ENCODE measurements around the gene CACNG1. TPM values are rescaled to one million over a fixed set of nuclear protein-coding genes. Genes with fewer than 3 reads are reported as not detected.

Gene CACNG1
- total and polyA plus RNA-seq, 8 donors, result 0.35 TPM; not detected in 7

DNA sequence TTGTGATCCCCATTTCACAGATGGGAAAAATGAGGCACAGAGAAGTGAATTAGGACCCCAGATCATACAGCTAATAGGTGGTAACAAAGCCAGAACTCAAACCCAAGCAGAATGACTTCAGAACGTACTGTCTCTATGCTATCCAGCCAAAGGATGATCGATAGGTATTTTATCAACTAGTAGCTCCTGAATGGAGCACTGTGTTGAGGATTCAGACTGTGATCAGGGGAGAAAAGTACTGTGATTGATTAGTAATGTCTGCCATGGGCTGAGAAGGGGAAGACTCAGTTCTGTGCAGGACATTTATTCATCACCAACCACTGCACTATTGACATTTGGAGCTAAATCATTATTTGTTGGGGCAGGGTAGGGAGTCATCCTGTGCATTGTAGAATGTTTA, 41.1 kb upstream of the CACNG1 start:
- Histone ChIP-seq H3K27ac (no peak overlapping the region), H3K9me3 (no peaks in the 10 kb centered on the region), H3K36me3 (no peaks in the 10 kb centered on the region), H3K27me3 (no peaks in the 10 kb centered on the region), H3K4me1 (no peaks in the 10 kb centered on the region), H3K4me3 (no peak overlapping the region)
- WGBS, 2 donors, result 83 to 84% methylated on average over 2 of the region's 2 CpGs
- ATAC-seq (no peak), DNase-seq (no peak), FAIRE-seq (no peak)
- no peak for TF ChIP-seq CTCF (IDR thresholded peaks at IDR 0.05)
- intact Hi-C loops (cut with DNase I), result no loop called here

DNA sequence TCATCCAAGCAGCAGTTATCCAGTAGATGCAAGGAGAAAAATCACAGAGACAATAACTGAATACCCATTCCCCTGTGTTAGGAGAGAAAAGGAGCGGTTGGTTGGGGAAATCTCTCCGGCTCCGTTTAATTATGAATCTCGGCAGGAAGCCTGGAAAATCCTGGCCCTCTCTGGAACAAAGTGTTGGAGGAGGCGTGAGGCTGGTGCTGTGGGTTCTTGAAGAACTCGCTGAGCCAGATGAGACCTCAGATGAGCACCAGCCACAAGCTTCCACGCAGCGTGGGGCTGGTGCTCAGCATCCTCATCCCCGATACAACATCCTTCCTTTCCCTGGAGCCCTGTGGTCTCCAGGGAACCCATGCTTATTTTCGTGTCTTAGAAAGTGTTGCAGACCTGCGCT, 40.2 kb upstream of the CACNG1 start:
- Histone ChIP-seq H3K4me1 (no peaks in the 10 kb centered on the region), H3K36me3 (no peaks in the 10 kb centered on the region), H3K27ac (no peak overlapping the region), H3K27me3 (no peaks in the 10 kb centered on the region), H3K9me3 (no peaks in the 10 kb centered on the region), H3K4me3 (no peak overlapping the region)
- no peak for FAIRE-seq
- 74 to 84% methylated on average over 11 of the region's 11 CpGs for WGBS, 2 donors
- TF ChIP-seq CTCF (IDR thresholded peaks at IDR 0.05), result no peak
- ATAC-seq, result no peak
- no peak for DNase-seq
- intact Hi-C loops (cut with DNase I), result no loop called here

GRCh38 chr17:67007266-67007665, 37.1 kb upstream of the CACNG1 start:
- intact Hi-C loops (cut with DNase I), result no loop called here
- 83 to 86% methylated on average over 6 of the region's 6 CpGs for WGBS, 2 donors
- Histone ChIP-seq H3K4me3 (no peak overlapping the region), H3K27me3 (no peaks in the 10 kb centered on the region), H3K9me3 (no peaks in the 10 kb centered on the region), H3K4me1 (no peaks in the 10 kb centered on the region), H3K36me3 (no peaks in the 10 kb centered on the region), H3K27ac (no peak overlapping the region)
- DNase-seq (no peak), ATAC-seq (no peak), FAIRE-seq (no peak)
- TF ChIP-seq CTCF (IDR thresholded peaks at IDR 0.05), result no peak

DNA sequence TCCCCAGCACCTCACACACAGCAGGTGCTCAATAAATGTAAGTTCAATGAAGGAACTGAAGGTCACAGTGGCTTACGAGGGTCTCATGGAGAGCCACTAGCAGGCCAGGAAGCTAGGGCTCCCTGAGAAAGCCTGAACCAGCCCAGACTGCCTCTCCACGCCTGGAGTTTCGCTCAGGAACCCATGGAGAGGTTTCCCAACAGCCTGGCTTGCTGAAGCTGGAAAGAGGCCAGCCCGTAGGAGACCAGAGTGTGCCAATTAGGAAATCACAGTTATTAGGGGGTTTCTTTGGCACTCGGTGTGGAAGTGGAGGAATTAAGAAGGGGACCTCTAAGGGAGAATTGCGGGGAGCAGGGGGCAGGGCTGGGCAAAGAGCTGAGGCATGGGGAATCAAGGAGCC, 36.3 kb upstream of the CACNG1 start:
- intact Hi-C loops (cut with DNase I), result no loop called here
- TF ChIP-seq CTCF (IDR thresholded peaks at IDR 0.05), result no peak
- 88% methylated on average over 6 of the region's 6 CpGs for WGBS, 2 donors
- no peak for ATAC-seq
- H3K36me3 ChIP-seq, result no peaks in the 10 kb centered on the region
- no peaks in the 10 kb centered on the region for H3K27me3 ChIP-seq
- no peak overlapping the region for H3K4me3 ChIP-seq
- H3K4me1 ChIP-seq, result no peaks in the 10 kb centered on the region
- no peak for FAIRE-seq
- H3K27ac ChIP-seq, result no peak overlapping the region
- H3K9me3 ChIP-seq, result no peaks in the 10 kb centered on the region
- DNase-seq, result no peak

DNA sequence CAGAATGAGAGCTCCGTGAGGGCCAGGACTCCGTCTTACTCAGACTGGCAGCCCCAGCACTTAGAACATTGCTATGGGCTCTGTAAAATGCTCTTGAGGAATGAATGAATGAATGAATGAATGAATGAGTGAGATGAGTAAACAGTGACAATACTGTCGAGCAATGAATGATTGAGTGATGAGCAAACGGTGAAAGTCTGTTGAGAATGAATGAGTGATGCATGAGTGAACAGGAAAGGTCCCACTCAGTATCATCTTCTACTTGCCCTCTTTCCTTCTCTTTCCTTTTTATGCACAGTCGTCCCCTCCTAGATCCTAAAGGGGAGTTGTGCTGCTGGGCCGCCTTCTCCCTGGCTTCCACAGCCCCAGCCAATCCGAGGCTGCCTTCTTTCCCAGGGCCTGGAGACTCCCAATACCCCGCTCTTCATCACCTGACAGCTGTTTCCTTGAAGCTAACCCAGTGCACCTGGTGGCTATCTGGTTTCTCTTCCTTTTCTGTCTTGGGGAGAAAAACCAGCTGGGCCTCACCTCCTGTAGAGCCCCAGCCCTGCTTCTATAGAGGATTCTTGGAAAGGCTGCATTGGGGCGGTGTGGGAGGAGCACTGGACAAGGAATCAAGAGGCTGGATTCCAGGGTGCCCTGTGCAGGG, 32.7 kb upstream of the CACNG1 start:
- no peak overlapping the region for H3K27ac ChIP-seq
- no peak overlapping the region for H3K4me3 ChIP-seq
- no peaks in the 10 kb centered on the region for H3K27me3 ChIP-seq
- DNase-seq (no peak), ATAC-seq (no peak), FAIRE-seq (no peak)
- WGBS, 2 donors, result 70 to 76% methylated on average over 9 of the region's 9 CpGs
- H3K36me3 ChIP-seq, result no peaks in the 10 kb centered on the region
- intact Hi-C loops (cut with DNase I), result no loop called here
- no peaks in the 10 kb centered on the region for H3K9me3 ChIP-seq
- TF ChIP-seq CTCF (IDR thresholded peaks at IDR 0.05), result no peak
- no peaks in the 10 kb centered on the region for H3K4me1 ChIP-seq

Data from pancreas (tissue), 10 donors.